Rectal smooth muscle tissue (tissue), 1 donor: ENCODE measurements around the gene NUP210.

Experiments
- H3K27ac ChIP-seq: one replicate; pipeline ENCODE4 v1.7.0; 2013; ENCODE audit warnings: low read depth, low read length, inconsistent platforms
- H3K27me3 ChIP-seq: one replicate; pipeline ENCODE4 v1.7.0; 2013; ENCODE audit warnings: low read length; ENCODE audit not compliant: control insufficient read depth, insufficient read depth
- H3K36me3 ChIP-seq: one replicate; pipeline ENCODE4 v1.7.0; 2013; ENCODE audit warnings: low read length; ENCODE audit not compliant: control insufficient read depth, insufficient read depth
- H3K4me1 ChIP-seq: one replicate; pipeline ENCODE4 v1.7.0; 2013; ENCODE audit warnings: low read length; ENCODE audit not compliant: control insufficient read depth, insufficient read depth
- H3K4me3 ChIP-seq: one replicate; pipeline ENCODE4 v1.7.0; 2013; ENCODE audit warnings: low read length
- H3K9ac ChIP-seq: one replicate; pipeline ENCODE4 v1.7.0; 2013; ENCODE audit warnings: low read length

The NUP210 gene

DNA sequence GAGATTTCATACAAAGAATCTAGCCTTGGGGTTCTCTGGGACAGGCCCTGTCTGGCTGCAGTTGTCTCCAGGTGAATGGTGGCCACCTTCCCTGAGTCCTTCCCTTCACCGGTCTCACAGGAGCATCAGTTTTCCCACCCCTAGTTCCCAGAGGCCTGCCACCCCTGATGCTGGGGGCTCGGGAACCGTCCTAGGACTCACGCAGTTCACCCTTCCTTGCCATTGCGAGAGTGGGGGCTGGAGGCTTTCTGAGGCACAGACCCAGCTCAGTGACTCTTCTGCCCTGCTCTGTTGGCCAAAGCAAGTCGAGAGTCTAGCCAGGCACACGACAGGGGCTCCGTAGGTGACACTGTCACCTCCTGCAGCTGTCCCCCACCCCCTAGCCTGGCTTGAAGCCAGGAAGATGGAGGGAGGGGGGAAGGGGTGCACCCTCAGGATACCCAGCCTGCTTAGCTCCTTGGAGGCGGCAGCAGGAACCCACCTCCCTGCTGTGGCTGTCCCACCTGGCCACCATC lies 130.3 kb downstream of the NUP210 start:
- Histone ChIP-seq H3K4me3 (no peak overlapping the region), H3K9ac (no peak overlapping the region), H3K36me3 (no peaks in the 10 kb centered on the region), H3K27me3 (peaks cover 6% of the 10 kb centered on the region), H3K4me1 (no peaks in the 10 kb centered on the region), H3K27ac (no peak overlapping the region)

DNA sequence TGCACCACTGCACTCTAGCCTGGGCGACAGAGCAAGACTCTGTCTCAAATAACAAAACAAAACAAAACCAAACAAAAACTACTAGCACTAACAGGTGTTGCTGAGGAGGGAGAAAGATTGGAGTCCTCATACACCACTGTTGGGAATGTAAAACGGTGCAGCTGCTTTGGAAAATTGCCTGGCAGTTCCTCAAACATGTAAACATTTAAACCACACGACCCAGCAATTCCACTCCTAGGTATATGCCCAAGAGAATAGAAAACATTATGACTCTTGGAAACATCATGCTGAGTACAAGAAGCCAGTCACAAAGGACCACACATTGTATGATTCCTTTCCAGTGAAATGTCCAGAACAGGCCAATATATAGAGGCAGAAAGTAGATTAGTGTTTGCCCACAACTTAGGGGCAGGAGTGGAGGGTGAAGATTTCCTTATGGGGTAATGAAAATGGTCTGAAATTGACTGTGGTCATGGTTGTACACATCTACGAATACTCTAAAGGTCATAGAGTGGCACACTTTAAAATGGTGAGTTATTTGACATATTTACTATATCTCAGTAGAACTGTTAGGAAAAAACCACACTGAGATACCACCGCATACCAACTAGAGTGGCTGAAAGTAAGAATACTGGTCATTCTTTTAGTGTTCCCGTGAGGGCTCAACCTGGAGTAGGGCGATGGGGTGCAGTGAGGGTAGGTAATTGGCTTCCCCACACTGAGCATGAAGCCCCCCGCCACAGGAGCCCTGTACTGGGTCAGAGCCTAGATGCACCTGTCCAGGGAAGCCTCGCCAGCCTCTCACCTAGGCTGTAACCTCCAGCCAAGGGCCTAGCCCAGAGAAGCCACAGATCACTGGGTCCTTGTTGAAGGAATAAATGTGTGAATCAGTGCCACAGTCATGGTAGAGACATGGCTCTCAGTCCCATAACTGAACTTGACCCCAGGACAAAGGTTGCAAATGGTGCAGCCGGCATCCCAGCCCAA lies 131.1 kb downstream of the NUP210 start:
- Histone ChIP-seq H3K27ac (no peak overlapping the region), H3K9ac (no peak overlapping the region), H3K4me3 (no peak overlapping the region), H3K4me1 (no peaks in the 10 kb centered on the region), H3K27me3 (peaks cover 10% of the 10 kb centered on the region), H3K36me3 (no peaks in the 10 kb centered on the region)

DNA sequence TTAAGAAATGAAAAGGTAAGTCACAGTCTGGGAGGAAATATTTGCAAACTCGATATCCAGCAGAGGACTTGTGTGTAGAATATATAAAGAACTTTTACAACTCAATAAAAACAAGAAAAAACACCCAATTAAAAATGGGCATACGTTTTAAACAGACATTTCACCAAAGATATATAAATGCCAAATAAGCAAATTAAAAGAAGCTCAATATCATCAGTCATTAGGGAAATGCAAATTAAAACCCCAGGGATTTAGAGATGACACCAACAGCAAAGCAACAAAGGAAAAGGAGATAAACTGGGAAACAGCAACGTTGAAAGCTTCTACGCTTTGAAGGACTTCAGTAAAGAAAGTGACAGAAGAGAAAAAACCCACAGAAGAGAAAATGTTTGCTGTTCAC lies 132.3 kb downstream of the NUP210 start:
- H3K27me3 ChIP-seq, result peaks cover 10% of the 10 kb centered on the region
- no peaks in the 10 kb centered on the region for H3K36me3 ChIP-seq
- H3K4me1 ChIP-seq, result no peaks in the 10 kb centered on the region
- H3K4me3 ChIP-seq, result no peak overlapping the region
- H3K9ac ChIP-seq, result no peak overlapping the region
- no peak overlapping the region for H3K27ac ChIP-seq

GRCh38 chr3:13286873-13287272 lies 133.2 kb downstream of the NUP210 start:
- H3K27me3 ChIP-seq, result peaks cover 10% of the 10 kb centered on the region
- H3K9ac ChIP-seq, result no peak overlapping the region
- peaks cover 3% of the 10 kb centered on the region for H3K4me1 ChIP-seq
- H3K36me3 ChIP-seq, result no peaks in the 10 kb centered on the region
- H3K4me3 ChIP-seq, result no peak overlapping the region
- no peak overlapping the region for H3K27ac ChIP-seq

- peaks cover 3% of the 10 kb centered on the region for H3K4me1 ChIP-seq
- no peak overlapping the region for H3K4me3 ChIP-seq
- H3K27me3 ChIP-seq, result peaks cover 17% of the 10 kb centered on the region
- H3K36me3 ChIP-seq, result no peaks in the 10 kb centered on the region
- H3K9ac ChIP-seq, result no peak overlapping the region
- no peak overlapping the region for H3K27ac ChIP-seq
These were observed 135.0 kb downstream of the NUP210 start for GRCh38 chr3:13285007-13285567.

DNA sequence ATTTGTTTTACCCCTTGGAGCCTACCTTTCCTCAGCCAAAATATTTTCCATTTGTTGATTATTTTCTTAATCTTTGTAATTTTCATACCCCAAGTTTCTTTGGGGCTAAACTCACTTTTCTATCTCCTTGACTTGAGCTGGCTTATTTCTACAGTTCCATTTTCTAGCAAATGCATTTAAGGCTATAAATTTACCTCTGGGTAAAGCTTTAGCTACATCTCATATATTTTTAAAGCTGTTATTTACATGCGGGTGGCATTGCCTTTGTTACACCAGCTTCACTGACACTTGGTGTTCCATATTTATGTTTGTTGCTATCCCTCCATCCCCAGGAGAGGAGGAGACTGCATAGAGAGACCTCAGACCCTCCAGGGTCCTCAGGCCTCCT lies 136.3 kb downstream of the NUP210 start:
- Histone ChIP-seq H3K27me3 (peaks cover 17% of the 10 kb centered on the region), H3K4me1 (peaks cover 3% of the 10 kb centered on the region), H3K9ac (no peak overlapping the region), H3K27ac (no peak overlapping the region), H3K36me3 (no peaks in the 10 kb centered on the region), H3K4me3 (no peak overlapping the region)

DNA sequence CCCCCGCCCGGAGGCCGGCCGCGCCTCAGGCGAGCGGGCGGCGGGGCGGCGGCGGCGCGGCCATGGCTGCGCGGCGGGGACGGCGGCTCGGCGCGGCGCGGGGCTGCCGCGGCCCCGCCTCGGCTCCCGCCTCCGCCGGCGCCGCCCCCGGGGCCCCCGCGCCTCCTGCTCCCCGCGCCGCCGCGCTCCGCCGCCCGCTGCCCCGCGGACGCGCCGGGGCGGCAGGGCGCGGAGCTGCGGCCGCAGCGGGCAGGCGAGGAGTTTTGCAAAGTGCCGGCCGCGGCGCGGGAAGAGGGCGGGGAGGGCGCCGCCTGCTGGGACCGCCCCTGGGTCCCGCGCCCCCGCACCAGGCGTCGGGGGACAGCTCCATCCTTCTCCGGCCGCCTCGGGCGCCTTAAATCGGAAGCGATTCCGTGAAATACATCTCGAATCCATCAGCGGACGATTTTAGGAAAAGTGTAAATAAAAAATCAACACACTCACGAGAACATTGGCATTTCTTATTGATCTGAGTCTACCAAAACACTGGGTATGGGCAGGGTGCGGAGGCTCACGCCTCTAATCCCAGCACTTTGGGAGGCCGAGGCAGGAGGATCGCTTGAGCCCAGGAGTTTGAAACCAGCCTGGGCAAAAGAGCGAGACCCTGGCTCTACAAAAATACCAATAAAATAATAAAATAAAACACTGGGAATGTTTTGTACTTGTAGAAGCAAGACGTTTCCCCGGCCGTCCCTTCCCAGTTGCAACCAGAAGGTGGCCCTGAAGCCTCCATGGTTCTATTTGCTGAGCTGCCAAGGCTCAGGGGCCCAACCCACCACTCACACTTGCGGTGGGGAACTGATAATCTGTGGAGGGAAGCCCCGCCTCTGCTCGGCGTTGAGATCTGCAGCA lies 136.9 kb downstream of the NUP210 start:
- peak overlapping the region; percentile 46 for H3K4me3 ChIP-seq
- no peaks in the 10 kb centered on the region for H3K36me3 ChIP-seq
- no peak overlapping the region for H3K9ac ChIP-seq
- peaks cover 3% of the 10 kb centered on the region for H3K4me1 ChIP-seq
- peaks cover 17% of the 10 kb centered on the region for H3K27me3 ChIP-seq
- H3K27ac ChIP-seq, result no peak overlapping the region

- H3K4me1 ChIP-seq, result peaks cover 3% of the 10 kb centered on the region
- H3K27ac ChIP-seq, result no peak overlapping the region
- H3K36me3 ChIP-seq, result no peaks in the 10 kb centered on the region
- H3K4me3 ChIP-seq, result peak overlapping the region; percentile 45
- H3K9ac ChIP-seq, result no peak overlapping the region
- peaks cover 17% of the 10 kb centered on the region for H3K27me3 ChIP-seq
These were observed 137.7 kb downstream of the NUP210 start for GRCh38 chr3:13282358-13282985.

GRCh38 chr3:13281507-13282357 lies 138.4 kb downstream of the NUP210 start:
- H3K9ac ChIP-seq, result no peak overlapping the region
- H3K27me3 ChIP-seq, result peaks cover 17% of the 10 kb centered on the region

GRCh38 chr3:13280811-13281506 lies 139.2 kb downstream of the NUP210 start:
- no peak overlapping the region for H3K27ac ChIP-seq
- H3K9ac ChIP-seq, result no peak overlapping the region

More at GRCh38 chr3:13281507-13282357, 138.4 kb downstream of the NUP210 start:
- peak overlapping the region; percentile 45 for H3K4me3 ChIP-seq
- H3K27ac ChIP-seq, result no peak overlapping the region
- H3K36me3 ChIP-seq, result no peaks in the 10 kb centered on the region
- H3K4me1 ChIP-seq, result peaks cover 3% of the 10 kb centered on the region

More at GRCh38 chr3:13280811-13281506, 139.2 kb downstream of the NUP210 start:
- Histone ChIP-seq H3K27me3 (peaks cover 17% of the 10 kb centered on the region), H3K4me1 (peaks cover 3% of the 10 kb centered on the region), H3K36me3 (no peaks in the 10 kb centered on the region), H3K4me3 (no peak overlapping the region)
